ENCODE results near the gene TEAD4.

DNA sequence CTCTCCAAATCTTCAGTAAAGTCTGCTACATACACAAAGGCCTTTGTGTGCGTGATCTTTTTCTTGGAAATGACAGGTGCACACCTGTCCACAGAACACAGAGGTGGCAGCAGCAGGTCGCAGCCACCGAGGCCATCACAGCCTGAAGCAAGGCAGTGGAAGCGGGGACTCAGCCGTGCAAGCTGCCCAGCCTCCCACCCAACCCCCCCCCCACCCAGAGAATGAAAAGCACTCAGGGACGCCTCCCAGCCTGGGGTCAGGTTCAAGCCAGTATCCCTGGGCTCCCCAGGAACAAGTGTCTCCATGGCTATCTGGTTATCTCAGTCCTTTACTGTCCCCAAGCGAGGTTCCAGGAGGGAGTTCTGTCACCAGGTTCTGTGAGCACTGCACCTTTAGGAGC lies 86.8 kb downstream of the TEAD4 start:
- TF ChIP-seq, protein P1, sequence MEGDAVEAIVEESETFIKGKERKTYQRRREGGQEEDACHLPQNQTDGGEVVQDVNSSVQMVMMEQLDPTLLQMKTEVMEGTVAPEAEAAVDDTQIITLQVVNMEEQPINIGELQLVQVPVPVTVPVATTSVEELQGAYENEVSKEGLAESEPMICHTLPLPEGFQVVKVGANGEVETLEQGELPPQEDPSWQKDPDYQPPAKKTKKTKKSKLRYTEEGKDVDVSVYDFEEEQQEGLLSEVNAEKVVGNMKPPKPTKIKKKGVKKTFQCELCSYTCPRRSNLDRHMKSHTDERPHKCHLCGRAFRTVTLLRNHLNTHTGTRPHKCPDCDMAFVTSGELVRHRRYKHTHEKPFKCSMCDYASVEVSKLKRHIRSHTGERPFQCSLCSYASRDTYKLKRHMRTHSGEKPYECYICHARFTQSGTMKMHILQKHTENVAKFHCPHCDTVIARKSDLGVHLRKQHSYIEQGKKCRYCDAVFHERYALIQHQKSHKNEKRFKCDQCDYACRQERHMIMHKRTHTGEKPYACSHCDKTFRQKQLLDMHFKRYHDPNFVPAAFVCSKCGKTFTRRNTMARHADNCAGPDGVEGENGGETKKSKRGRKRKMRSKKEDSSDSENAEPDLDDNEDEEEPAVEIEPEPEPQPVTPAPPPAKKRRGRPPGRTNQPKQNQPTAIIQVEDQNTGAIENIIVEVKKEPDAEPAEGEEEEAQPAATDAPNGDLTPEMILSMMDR (IDR thresholded peaks at IDR 0.05; ENCODE audit: poor library complexity): no peak
- no peak for TF ChIP-seq EZH2 (IDR thresholded peaks at IDR 0.05; ENCODE audit: borderline replicate concordance)
- TF ChIP-seq EZH2phosphoT487 (IDR thresholded peaks at IDR 0.05; ENCODE audit: low read depth, severe bottlenecking, unreplicated experiment): no peak

All from hepatocyte (in vitro differentiated cells).